ENCODE results near the gene QRICH1.

- peak; percentile 41; the same call in 1 of the 2 replicates for TF ChIP-seq CTCF (conservative IDR thresholded peaks at IDR 0.05; ENCODE audit: low read length)
- TF ChIP-seq EZH2phosphoT487 (IDR thresholded peaks at IDR 0.05; ENCODE audit: borderline replicate concordance, low read depth, low read length): no peak
Measured at GRCh38 chr3:49134471-49135265, 40.8 kb upstream of the QRICH1 start.
